Activated CD4-positive, alpha-beta T cell treated with anti-CD3 and anti-CD28 coated beads, Interleukin-2, amount 50 U/mL, for 1 hour (primary cell): Measurements from ENCODE around the gene MGMT.

Experiments
- DNase-seq: peaks from one replicate; pipeline ENCODE4 v3.0.0-alpha.2; 2020

The MGMT gene

GRCh38 chr10:129784291-129784690 lies 317.2 kb downstream of the MGMT start:
- no peak for DNase-seq

- DNase-seq: no peak
Observed at GRCh38 chr10:129784891-129785290, 317.9 kb downstream of the MGMT start.

GRCh38 chr10:129785536-129785981 lies 318.5 kb downstream of the MGMT start:
- no peak for DNase-seq

- no peak for DNase-seq
Observed at GRCh38 chr10:129786216-129786615, 319.2 kb downstream of the MGMT start.

- no peak for DNase-seq
Observed at GRCh38 chr10:129787557-129787956, 320.5 kb downstream of the MGMT start.

GRCh38 chr10:129788215-129788614 lies 321.2 kb downstream of the MGMT start:
- DNase-seq: no peak

- DNase-seq: no peak
Observed at GRCh38 chr10:129790715-129791446, 323.8 kb downstream of the MGMT start.

- no peak for DNase-seq
Observed at GRCh38 chr10:129792141-129792540, 325.1 kb downstream of the MGMT start.

GRCh38 chr10:129792864-129793263 lies 325.8 kb downstream of the MGMT start:
- DNase-seq: no peak

- DNase-seq: no peak
Observed at GRCh38 chr10:129793479-129793878, 326.4 kb downstream of the MGMT start.

- DNase-seq: no peak
Observed at GRCh38 chr10:129793996-129794395, 327.0 kb downstream of the MGMT start.

GRCh38 chr10:129796710-129797420 lies 329.8 kb downstream of the MGMT start:
- no peak for DNase-seq

GRCh38 chr10:129799942-129800341 lies 332.9 kb downstream of the MGMT start:
- DNase-seq: no peak

GRCh38 chr10:129800796-129801340 lies 333.8 kb downstream of the MGMT start:
- no peak for DNase-seq

GRCh38 chr10:129807211-129807610 lies 340.2 kb downstream of the MGMT start:
- no peak for DNase-seq

GRCh38 chr10:129808092-129808983 lies 341.3 kb downstream of the MGMT start:
- no peak for DNase-seq

GRCh38 chr10:129809431-129809830 lies 342.4 kb downstream of the MGMT start:
- DNase-seq: no peak

GRCh38 chr10:129809841-129810240 lies 342.8 kb downstream of the MGMT start:
- DNase-seq: no peak

GRCh38 chr10:129811208-129811607 lies 344.2 kb downstream of the MGMT start:
- DNase-seq: no peak

- no peak for DNase-seq
Observed at GRCh38 chr10:129812398-129812797, 345.4 kb downstream of the MGMT start.

- no peak for DNase-seq
Observed at GRCh38 chr10:129814681-129815646, 347.9 kb downstream of the MGMT start.
